Peyer's patch (tissue), 4 donors: Measurements from ENCODE around the gene TEAD1.

Experiments used
- CTCF ChIP-seq, 6 experiments: fragments of 450-650 bp in 4 of 6; fragments of 200-600 bp in 2 of 6; sonication (generic) in 1 of 6; IDR thresholded peaks; one replicate each; pipeline ENCODE4 v1.5.1; 2017 to 2019; ENCODE audit warnings: antibody characterized with exemption in 6 of 6, mild to moderate bottlenecking in 3 of 6, moderate library complexity in 1 of 6
- POLR2A ChIP-seq, 2 donors: fragments of 450-650 bp; IDR thresholded peaks; one replicate each; pipeline ENCODE4 v1.5.1; 2017; ENCODE audit warnings: antibody characterized with exemption in 2 of 2, mild to moderate bottlenecking in 2 of 2, moderate library complexity in 2 of 2

- no peak for TF ChIP-seq CTCF (IDR thresholded peaks at IDR 0.05)
- no peak for TF ChIP-seq POLR2A (IDR thresholded peaks at IDR 0.05)
Measured at GRCh38 chr11:12754021-12754420, 79.8 kb downstream of the TEAD1 start.
